Measurements from ENCODE around the gene NPIPA3. TPM values are rescaled to one million over a fixed set of nuclear protein-coding genes. Genes with fewer than 3 reads are reported as not detected.
"Not testable (repeated sequence)": the region's sequence is repeated elsewhere in the genome, so short reads cannot be mapped to it uniquely, and the experiment has no call there.

NPIPA3 gene
- 0.94 TPM for total RNA-seq

DNA sequence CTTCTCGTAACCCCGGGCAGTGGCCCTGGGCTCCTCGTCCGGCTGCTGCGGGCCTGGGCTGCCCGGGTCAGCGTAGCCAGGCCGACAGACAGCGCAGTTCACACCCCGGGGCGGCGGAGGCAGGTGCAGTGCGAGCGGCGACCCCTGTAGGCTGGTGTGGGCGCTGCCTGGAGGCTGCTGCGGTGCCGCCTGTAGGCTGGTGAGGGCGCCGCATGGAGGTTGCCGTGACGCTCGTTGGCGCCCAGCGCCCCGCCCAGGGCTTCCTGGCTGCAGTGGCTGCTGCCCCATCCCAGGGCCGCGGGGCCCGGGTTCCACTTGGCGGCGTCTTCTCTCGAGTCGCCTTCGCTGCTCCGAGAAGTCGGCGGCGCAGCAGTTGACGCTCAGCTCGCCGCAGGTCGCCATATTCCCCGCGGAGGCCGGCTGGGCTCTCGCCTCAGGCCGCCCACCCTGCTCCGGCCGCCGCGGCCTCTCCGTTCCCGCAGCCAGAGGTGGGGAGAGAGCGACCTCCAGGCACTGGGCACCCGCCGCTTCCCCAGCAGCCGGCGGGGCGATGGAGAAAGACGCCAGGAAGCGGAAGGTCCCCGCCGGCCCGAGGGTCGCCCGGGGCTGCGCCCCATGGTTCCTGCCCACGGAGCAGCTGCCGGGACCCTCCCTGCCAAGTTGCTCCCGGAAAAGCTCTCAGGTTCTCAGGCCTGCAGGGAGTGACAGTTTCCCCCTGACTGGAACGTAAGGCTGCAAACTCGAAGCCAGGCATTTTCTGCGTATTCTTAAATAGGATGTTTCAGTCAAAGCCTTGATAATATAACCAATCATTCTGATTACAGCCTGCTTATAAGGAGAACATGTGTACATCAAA, at the start of gene NPIPA3:
NPIPA3 (plus strand) TSS at position 256 of the 856 bp plus-strand sequence. CDS start 5,533 bp downstream, outside the sequence.
- not testable (repeated sequence) for DNase-seq

GRCh38 chr16:14658063-14658462, 45.1 kb upstream of the NPIPA3 start:
- no peak for DNase-seq

GRCh38 chr16:14667347-14668266, 35.6 kb upstream of the NPIPA3 start:
- no peak for DNase-seq

DNA sequence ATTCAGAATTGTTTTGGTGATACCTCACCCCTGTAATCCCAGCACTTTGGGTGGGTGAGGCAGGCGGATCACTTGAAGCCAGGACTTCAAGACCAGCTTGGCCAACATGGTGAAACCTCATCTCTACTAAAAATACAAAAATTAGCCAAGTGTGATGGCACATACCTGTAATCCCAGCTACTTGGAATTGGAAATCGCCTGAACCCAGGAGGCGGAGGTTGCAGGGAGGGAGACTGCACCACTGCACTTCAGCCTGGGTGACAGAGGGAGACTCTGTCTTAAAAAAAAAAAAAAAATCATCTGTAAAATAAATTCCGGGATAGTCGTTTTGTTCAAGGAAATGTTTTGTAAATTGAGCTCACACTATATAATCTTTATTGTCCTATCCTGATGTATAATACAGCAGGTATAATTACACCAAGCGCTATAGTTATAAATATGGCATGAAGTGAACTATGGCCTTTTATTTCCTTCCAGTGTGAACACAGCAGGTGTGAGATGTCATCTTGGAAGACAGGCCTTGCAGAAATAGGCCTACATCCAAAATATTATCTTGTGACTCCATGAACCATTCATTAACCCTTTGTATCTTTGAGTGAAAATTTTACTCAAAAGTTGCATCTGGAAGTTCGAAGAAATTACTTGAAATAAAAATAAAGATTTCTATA, 34.5 kb upstream of the NPIPA3 start:
- DNase-seq, result no peak

DNA sequence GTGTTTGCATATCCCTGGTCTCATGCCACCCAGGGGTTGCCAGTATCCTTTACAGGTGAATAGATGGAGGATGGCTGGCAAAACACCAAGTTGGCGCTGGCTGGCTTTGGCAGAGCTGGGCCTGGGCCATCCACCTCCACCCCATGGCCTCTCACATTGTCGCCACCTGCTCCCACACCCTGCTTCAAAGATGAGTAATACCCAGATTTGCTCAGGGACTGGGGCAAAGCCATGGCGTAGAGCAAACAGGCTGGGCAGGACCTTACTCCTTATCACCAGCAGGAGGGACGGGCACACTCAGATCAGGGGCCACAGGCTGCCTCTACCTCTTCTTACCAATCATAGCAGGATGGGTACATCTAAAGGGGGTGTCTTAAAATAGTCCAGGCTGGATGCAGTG, 33.4 kb upstream of the NPIPA3 start:
- DNase-seq, result no peak

GRCh38 chr16:14672403-14672971, 30.7 kb upstream of the NPIPA3 start:
- no peak for DNase-seq

DNA sequence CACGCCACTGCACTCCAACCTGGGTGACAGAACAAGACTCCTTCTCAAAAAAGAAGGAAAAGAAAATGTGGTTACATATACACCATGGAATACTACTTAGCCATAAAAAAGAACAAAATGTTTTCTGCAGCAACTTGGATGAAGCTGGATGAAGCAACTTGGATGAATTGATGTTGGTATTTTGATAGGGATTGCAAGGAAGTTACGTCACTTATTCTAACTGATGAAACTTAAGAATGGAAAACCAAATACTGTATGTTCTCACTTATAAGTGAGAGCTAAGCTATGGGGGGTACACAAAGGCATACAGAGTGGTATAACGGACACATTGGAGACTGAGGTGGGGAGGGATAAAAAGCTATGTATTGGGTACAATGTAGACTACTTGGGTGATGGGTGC, 26.6 kb upstream of the NPIPA3 start:
- DNase-seq, result no peak

DNA sequence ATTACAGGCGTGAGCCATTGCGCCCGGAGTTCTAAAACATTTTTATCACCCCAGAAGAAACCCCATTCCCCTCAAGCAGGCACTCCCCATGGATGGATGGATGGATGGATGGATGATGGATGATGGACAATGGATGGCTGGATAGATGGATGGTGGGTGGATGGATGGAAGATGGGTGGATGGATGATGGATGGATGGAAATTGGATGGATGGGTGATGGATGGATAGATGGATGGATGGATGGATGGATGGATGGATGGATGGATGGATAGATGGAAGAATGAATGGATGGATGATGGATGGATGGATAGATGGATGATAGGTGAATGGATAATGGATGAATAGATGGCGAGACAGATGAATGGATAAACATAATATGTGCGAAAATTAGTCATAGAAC, 25.6 kb upstream of the NPIPA3 start:
- no peak for DNase-seq

GRCh38 chr16:14678748-14679497, 24.3 kb upstream of the NPIPA3 start:
- DNase-seq, result no peak

DNA sequence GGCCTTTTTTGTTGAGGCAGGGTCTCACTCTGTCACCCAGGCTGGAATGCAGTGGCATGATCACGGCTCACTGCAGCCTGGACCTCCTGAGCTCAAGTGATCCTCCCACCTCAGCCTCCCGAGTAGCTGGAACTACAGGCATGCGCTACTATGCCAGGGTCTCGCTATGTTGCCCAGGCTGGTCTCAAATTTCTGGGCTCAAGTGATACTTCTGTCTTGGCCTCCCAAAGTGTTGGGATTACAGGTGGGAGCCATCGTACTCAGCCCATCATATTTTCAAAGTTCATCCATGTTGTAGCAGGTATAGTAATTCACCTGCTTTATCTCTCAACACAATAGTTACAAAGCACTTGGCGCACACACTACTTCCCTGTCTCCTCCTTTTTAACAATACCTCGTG, 22.8 kb upstream of the NPIPA3 start:
- DNase-seq, result not testable (repeated sequence)

DNA sequence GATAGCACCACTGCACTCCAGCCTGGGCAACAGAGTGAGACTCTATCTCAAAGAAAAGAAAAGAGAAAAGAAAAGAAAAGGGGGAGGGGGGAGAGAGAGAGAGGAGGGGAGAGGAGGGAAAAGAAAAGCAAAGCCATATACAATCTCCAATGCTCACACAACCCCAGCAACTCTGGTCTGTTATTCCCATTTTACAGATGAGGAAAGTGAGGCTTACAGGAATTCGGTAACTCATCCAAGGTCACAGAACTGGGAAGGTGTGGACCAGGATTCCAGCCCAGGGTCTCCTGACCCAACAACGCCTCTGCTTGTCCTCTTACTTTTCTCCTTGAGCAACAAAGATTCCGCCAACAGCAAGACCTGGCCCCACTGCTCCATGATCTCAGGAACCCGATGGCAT, 22.1 kb upstream of the NPIPA3 start:
- DNase-seq, result no peak

GRCh38 chr16:14682121-14682520, 21.1 kb upstream of the NPIPA3 start:
- DNase-seq, result no peak

DNA sequence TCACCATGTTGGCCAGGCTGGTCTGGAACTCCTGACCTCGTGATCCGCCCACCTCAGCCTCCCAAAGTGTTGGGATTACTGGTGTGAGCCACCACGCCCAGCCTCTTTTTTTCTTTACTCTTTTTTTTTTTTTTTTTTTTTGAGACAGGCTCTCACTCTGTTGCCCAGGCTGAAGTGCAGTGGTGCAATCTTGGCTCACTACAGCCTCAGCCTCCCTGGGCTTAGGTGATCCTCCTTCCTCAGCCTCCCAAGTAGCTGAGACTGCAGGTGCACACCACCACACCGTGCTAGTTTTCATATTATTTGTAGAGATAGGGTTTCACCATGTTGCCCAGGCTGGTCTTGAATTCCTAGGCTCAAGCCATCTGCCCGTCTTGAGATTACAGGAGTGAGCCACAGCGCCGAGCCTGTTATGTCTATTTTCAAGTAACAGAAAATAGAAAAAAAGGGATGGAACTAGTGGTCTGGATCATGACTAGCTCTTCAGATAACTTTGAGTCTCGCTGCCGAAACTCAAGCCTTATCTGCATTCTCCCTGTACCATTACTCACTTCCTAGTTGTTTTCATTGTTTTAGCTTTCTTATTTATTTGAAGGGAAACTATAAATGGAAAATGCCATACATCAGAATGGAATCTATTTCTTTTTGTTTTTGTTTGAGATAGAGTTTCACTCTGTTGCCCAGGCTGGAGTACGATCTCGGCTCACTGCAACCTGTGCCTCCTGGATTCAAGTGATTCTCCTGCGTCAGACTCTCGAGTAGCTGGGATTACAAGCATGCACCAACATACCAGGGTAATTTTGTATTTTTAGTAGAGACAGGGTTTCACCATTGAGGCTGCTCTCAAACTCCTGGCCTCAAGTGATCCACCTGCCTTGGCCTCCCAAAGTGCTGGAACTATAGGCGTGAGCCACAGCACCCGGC, 17.1 kb upstream of the NPIPA3 start:
- DNase-seq, result not testable (repeated sequence)

GRCh38 chr16:14694129-14694528, 9.1 kb upstream of the NPIPA3 start, which contains the start of gene PLA2G10:
Gene PLA2G10 (minus strand): TSS chr16:14694308. CDS start chr16:14694229, 79 bp downstream.
- DNase-seq, result not testable (repeated sequence)

DNA sequence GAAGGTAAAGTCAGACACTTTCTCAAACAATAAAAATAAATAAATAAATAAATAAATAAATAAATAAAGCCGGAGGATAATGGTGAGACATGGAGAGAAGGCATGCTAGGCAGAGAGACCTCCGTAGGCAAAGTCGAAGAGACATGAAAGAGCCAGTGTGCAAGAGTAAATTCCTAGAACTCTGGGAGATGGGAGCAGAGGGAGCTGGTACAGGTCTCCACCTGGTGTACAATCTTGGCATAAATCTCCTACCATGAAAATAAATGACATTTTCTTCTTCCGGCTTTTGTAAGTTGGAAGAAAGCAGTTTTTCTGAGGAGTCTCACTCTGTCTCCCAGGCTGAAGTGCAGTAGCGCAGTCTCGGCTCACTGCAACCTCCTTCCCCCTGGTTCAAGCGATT, 1.4 kb upstream of the NPIPA3 start:
- DNase-seq, result not testable (repeated sequence)

GRCh38 chr16:14702672-14703071, 539 bp upstream of the NPIPA3 start:
- not testable (repeated sequence) for DNase-seq

- not testable (repeated sequence) for DNase-seq
These were observed 30.0 kb downstream of the NPIPA3 start for GRCh38 chr16:14733233-14733632.

DNA sequence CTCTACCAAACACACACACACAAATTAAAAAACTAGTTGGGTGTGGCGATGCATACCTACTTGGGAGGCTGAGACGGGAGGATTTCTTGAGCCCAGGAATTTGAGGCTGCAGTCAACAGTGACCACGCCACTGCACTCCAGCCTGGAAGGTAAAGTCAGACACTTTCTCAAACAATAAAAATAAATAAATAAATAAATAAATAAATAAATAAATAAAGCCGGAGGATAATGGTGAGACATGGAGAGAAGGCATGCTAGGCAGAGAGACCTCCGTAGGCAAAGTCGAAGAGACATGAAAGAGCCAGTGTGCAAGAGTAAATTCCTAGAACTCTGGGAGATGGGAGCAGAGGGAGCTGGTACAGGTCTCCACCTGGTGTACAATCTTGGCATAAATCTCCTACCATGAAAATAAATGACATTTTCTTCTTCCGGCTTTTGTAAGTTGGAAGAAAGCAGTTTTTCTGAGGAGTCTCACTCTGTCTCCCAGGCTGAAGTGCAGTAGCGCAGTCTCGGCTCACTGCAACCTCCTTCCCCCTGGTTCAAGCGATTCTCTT, 37.7 kb downstream of the NPIPA3 start:
- not testable (repeated sequence) for DNase-seq

GRCh38 chr16:14741794-14742193, 38.6 kb downstream of the NPIPA3 start:
- not testable (repeated sequence) for DNase-seq
